NCI-H2107 (cell line): ENCODE data around the gene CYSRT1.

Source experiments
- DNase-seq: peaks from one replicate; lab custom pipeline; 2025; lab: John Stamatoyannopoulos, UW

Gene CYSRT1

GRCh38 chr9:137272241-137273094 is 47.5 kb downstream of the CYSRT1 start:
- DNase-seq = no peak

GRCh38 chr9:137273095-137273490 is 48.1 kb downstream of the CYSRT1 start:
- DNase-seq = no peak

- no peak for DNase-seq
Measured at GRCh38 chr9:137273611-137274320, 48.8 kb downstream of the CYSRT1 start.

- DNase-seq = no peak
Measured at GRCh38 chr9:137275203-137275587, 50.2 kb downstream of the CYSRT1 start.
